ENCODE measurements around the gene TPTE.
"Not testable (repeated sequence)": the region's sequence is repeated elsewhere in the genome, so short reads cannot be mapped to it uniquely, and the experiment has no call there.

GRCh38 chr21:10639746-10640145 is 118.4 kb downstream of the TPTE start:
- TF ChIP-seq EZH2 (IDR thresholded peaks at IDR 0.05; ENCODE audit: borderline replicate concordance, low read depth, low read length); BCOR (IDR thresholded peaks at IDR 0.05): not testable (repeated sequence)

Data from K562 (cell line).